ENCODE results near the gene ANKHD1. TPM values are rescaled to one million over a fixed set of nuclear protein-coding genes. Genes with fewer than 3 reads are reported as not detected.

The ANKHD1 gene
- total and polyA plus RNA-seq, 9 of the 15 experiments (the other 6 are each of a cell fraction or from before 2014, with no cell fraction given): 38.9 to 138 (median 78.7) TPM

GRCh38 chr5:140545606-140546005 lies 144.0 kb downstream of the ANKHD1 start:
- DNase-seq (ENCODE audit: extremely low read depth in 1 of 4, low spot score in 3 of 4) (no peak), FAIRE-seq (no peak), ATAC-seq (no peak)
- H3K4me2 ChIP-seq (ENCODE audit: insufficient read depth, low read length): no peak overlapping the region
- H2AFZ ChIP-seq (ENCODE audit: low read depth, low read length): no peak overlapping the region
- peaks cover 14% of the 10 kb centered on the region; the same call in 1 of the 2 replicates for H4K20me1 ChIP-seq (replicated peaks; ENCODE audit: control insufficient read depth, insufficient read depth, low read length)
- peaks cover 34 to 35% of the 10 kb centered on the region in 2 experiments for H3K4me1 ChIP-seq (replicated peaks in 1 of 2; ENCODE audit: control insufficient read depth in 2 of 2, insufficient read depth in 2 of 2, low read length in 2 of 2)
- in situ Hi-C loops (cut with MboI): no loop called here
- ChIA-PET POLR2A (interaction anchor here (0.8 to 5.3 kb wide), 7 partner anchors 9 to 173 kb away, joined by 3 to 46 read pairs (median 4); partner anchors contain the start of genes APBB3, IK, NDUFA2 and SLC35A4), CTCF (ENCODE audit: low intra/inter-chr PET ratio) (no interaction called here)
- intact Hi-C loops (cut with micrococcal nuclease): loop anchor here (5.0 kb wide), 1 partner anchor 173 kb away; no protein-coding TSS in a partner anchor
- no peak overlapping the region for H3K27ac ChIP-seq (ENCODE audit: extremely low read depth, low read depth, low read length)
- H3K4me3 ChIP-seq: no peak overlapping the region
- no peak overlapping the region for H3K9ac ChIP-seq (ENCODE audit: insufficient read depth in 1 of 2, low read depth in 2 of 2, low read length in 2 of 2)
- H3K27me3 ChIP-seq (ENCODE audit: control insufficient read depth in 2 of 2, insufficient read depth in 2 of 2, low read length in 2 of 2): no peaks in the 10 kb centered on the region; a peak in 1 of 5 replicates
- peaks cover 2% of the 10 kb centered on the region; the same call in 1 of the 3 replicates for H3K79me2 ChIP-seq (ENCODE audit: control insufficient read depth, insufficient read depth, low read length)
- WGBS (ENCODE audit: insufficient coverage, low coverage, missing lambda C conversion rate): 96% methylated on average over 5 of the region's 10 CpGs
- no TSS peak for BruUV-seq (replicated peaks)
- no peaks in the 10 kb centered on the region for H3K9me3 ChIP-seq (replicated peaks; ENCODE audit: control insufficient read depth, insufficient read depth, low read depth, low read length)
- H3K9me1 ChIP-seq (ENCODE audit: control insufficient read depth, insufficient read depth, low read length): peaks cover 5% of the 10 kb centered on the region
- H3K36me3 ChIP-seq (ENCODE audit: control insufficient read depth, insufficient read depth, low read length): peaks cover 63% of the 10 kb centered on the region
- TF ChIP-seq ZNF121 (CRISPR knock-in tag; conservative IDR thresholded peaks at IDR 0.05) (peak; percentile 60), ILF3 (IDR thresholded peaks at IDR 0.05; ENCODE audit: borderline replicate concordance) (no peak), RBFOX2 (IDR thresholded peaks at IDR 0.05; ENCODE audit: low read depth, low read length) (no peak), RBM22 (IDR thresholded peaks at IDR 0.05; ENCODE audit: low read depth, low read length, poor library complexity, severe bottlenecking) (no peak), HEY1 (CRISPR knock-in tag; IDR thresholded peaks at IDR 0.05; ENCODE audit: borderline replicate concordance) (no peak), NFE2L1 (tag; IDR thresholded peaks at IDR 0.05; ENCODE audit: borderline replicate concordance, low read depth) (no peak), CHD7 (IDR thresholded peaks at IDR 0.05; ENCODE audit: low read depth, low read length) (no peak), TCF7L2 (IDR thresholded peaks at IDR 0.05; ENCODE audit: low read depth, low read length) (no peak)
